ENCODE measurements around the gene PLEKHH3.

Gene PLEKHH3

DNA sequence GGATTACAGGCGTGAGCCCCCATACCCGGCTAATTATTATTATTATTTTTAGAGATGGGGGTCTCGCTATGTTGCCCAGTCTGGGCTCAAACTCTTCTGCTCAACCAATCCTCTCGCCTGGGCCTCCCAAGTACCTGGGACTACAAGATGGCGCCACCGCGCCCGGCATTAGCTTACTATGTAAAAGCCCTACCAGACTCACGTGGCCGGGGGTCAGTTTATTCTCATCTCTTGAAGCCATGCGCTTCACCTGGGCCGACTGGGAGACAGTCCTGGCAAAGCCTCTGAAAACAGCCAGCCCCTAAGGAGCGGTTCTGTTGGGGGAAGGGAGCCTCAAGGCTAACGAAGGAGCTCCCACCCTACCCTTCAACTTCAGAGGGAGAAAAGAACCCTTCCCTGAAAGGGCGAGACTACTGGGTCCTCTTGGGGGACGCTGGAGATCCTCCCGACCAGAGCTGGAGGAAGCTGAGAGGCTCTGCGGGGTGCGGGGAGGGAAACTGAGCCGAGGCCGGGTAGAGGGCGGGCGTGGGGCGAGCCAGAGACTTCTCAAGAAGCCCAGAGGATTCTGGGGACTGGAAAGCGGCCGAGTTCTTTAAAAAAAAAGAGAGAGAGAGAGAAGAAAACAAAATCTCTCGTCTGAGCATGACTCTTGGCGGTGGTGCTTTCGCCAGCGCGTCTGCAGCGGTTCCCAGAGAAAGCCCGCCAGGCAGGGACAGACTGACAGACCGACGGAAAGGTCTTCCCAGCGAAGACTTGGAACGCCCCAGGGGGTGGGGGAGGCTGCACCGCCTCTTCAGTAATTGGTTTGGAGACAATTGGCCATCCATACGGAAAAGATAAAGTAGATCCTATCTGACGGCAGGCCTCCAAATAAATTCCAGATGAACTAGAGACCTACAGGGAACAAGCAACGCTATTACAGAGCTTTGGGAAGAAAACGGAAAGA, 23.3 kb downstream of the PLEKHH3 start:
- Histone ChIP-seq H4K20me1 (ENCODE audit: insufficient read depth, low read length) (no peaks in the 10 kb centered on the region), H3K4me3 (ENCODE audit: low read length) (no peak overlapping the region), H2AFZ (ENCODE audit: low read depth, low read length) (no peak overlapping the region), H3K4me1 (ENCODE audit: low read length) (peaks cover 21% of the 10 kb centered on the region), H3K9me3 (ENCODE audit: insufficient read depth, low read length) (no peaks in the 10 kb centered on the region), H3K79me2 (ENCODE audit: low read length) (no peaks in the 10 kb centered on the region), H3K27ac (ENCODE audit: low read length) (no peak overlapping the region), H3K4me2 (ENCODE audit: low read length) (no peak overlapping the region), H3K27me3 (ENCODE audit: low read depth, low read length) (no peaks in the 10 kb centered on the region), H3K36me3 (replicated peaks; ENCODE audit: low read depth, low read length) (no peaks in the 10 kb centered on the region), H3K9ac (ENCODE audit: low read length) (no peak overlapping the region)
- TF ChIP-seq CTCF (IDR thresholded peaks at IDR 0.05; ENCODE audit: low read depth, low read length), result no peak
- no peak for TF ChIP-seq EZH2phosphoT487 (IDR thresholded peaks at IDR 0.05; ENCODE audit: low read depth)

DNA sequence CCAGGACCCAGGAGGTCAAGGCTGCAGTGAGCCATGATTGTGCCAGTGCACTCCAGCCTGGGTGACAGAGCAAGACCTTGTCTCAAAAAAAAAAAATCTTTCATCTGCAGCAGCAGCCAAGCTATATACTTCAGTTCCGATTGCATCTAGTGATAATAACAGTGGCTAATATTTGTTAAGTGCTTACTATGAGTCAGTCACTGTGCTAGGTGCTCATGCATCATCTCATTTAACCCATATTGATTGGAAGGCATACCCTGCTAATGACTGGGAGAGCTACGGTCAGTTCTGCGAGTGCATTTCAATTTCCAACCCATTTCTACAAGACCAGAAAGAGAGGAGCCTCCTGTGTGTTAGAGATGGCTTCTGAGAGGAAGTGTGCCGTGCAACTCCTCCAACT, 25.4 kb downstream of the PLEKHH3 start:
- Histone ChIP-seq H3K27me3 (ENCODE audit: low read depth, low read length) (no peaks in the 10 kb centered on the region), H3K27ac (ENCODE audit: low read length) (no peak overlapping the region), H3K36me3 (replicated peaks; ENCODE audit: low read depth, low read length) (no peaks in the 10 kb centered on the region), H2AFZ (ENCODE audit: low read depth, low read length) (no peak overlapping the region), H3K4me1 (ENCODE audit: low read length) (peaks cover 12% of the 10 kb centered on the region), H3K9me3 (ENCODE audit: insufficient read depth, low read length) (no peaks in the 10 kb centered on the region), H3K4me2 (ENCODE audit: low read length) (no peak overlapping the region), H4K20me1 (ENCODE audit: insufficient read depth, low read length) (no peaks in the 10 kb centered on the region), H3K4me3 (ENCODE audit: low read length) (no peak overlapping the region), H3K79me2 (ENCODE audit: low read length) (no peaks in the 10 kb centered on the region), H3K9ac (ENCODE audit: low read length) (no peak overlapping the region)
- TF ChIP-seq CTCF (IDR thresholded peaks at IDR 0.05; ENCODE audit: low read depth, low read length) (no peak), EZH2phosphoT487 (IDR thresholded peaks at IDR 0.05; ENCODE audit: low read depth) (no peak)

DNA sequence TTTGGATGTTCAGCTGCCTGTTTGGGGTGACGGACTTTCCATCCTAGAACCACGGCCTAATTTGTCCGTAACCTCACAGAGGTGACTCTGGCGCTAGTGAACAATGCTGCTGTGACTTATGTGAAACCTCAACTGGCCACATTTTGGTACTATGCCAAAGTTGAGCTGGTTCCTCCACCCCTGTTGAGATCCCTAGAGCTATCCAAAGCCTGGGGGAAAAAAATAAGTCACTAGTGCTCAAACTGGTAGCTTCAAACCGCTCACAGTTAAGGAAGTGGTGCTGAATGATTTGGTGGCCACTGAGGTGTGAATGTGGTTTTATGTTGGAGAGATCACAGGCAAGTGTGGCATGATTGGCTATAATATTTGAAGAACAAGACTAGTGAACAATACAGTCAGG, 29.0 kb downstream of the PLEKHH3 start:
- Histone ChIP-seq H3K4me1 (ENCODE audit: low read length) (no peaks in the 10 kb centered on the region), H4K20me1 (ENCODE audit: insufficient read depth, low read length) (no peaks in the 10 kb centered on the region), H3K36me3 (replicated peaks; ENCODE audit: low read depth, low read length) (no peaks in the 10 kb centered on the region), H3K9me3 (ENCODE audit: insufficient read depth, low read length) (no peaks in the 10 kb centered on the region), H3K27me3 (ENCODE audit: low read depth, low read length) (no peaks in the 10 kb centered on the region), H2AFZ (ENCODE audit: low read depth, low read length) (no peak overlapping the region), H3K27ac (ENCODE audit: low read length) (no peak overlapping the region), H3K4me2 (ENCODE audit: low read length) (no peak overlapping the region), H3K79me2 (ENCODE audit: low read length) (no peaks in the 10 kb centered on the region), H3K4me3 (ENCODE audit: low read length) (no peak overlapping the region), H3K9ac (ENCODE audit: low read length) (no peak overlapping the region)
- TF ChIP-seq CTCF (IDR thresholded peaks at IDR 0.05; ENCODE audit: low read depth, low read length), result no peak
- TF ChIP-seq EZH2phosphoT487 (IDR thresholded peaks at IDR 0.05; ENCODE audit: low read depth), result no peak

- Histone ChIP-seq H3K36me3 (replicated peaks; ENCODE audit: low read depth, low read length) (no peaks in the 10 kb centered on the region), H2AFZ (ENCODE audit: low read depth, low read length) (no peak overlapping the region), H3K27ac (ENCODE audit: low read length) (no peak overlapping the region), H3K4me3 (ENCODE audit: low read length) (no peak overlapping the region), H3K9ac (ENCODE audit: low read length) (no peak overlapping the region), H4K20me1 (ENCODE audit: insufficient read depth, low read length) (no peaks in the 10 kb centered on the region), H3K9me3 (ENCODE audit: insufficient read depth, low read length) (no peaks in the 10 kb centered on the region), H3K4me2 (ENCODE audit: low read length) (no peak overlapping the region), H3K27me3 (ENCODE audit: low read depth, low read length) (peaks cover 4% of the 10 kb centered on the region; the same call in 1 of the 2 replicates), H3K4me1 (ENCODE audit: low read length) (no peaks in the 10 kb centered on the region), H3K79me2 (ENCODE audit: low read length) (no peaks in the 10 kb centered on the region)
- TF ChIP-seq CTCF (IDR thresholded peaks at IDR 0.05; ENCODE audit: low read depth, low read length) (no peak), EZH2phosphoT487 (IDR thresholded peaks at IDR 0.05; ENCODE audit: low read depth) (no peak)
Measured at GRCh38 chr17:42642336-42642735, 34.5 kb downstream of the PLEKHH3 start.
